H1 (cell line): Measurements from ENCODE around the gene EED. TPM values are rescaled to one million over a fixed set of nuclear protein-coding genes. Genes with fewer than 3 reads are reported as not detected.

Experiments
- CTCF ChIA-PET: fragments of 300-600 bp; sonication (Branson Sonifier 250); formaldehyde crosslinking; loops from one replicate; lab custom pipeline; 2021; ENCODE audit not compliant: partially characterized antibody; lab: Charles Lee
- POLR2A ChIA-PET: fragments of 300-600 bp; sonication (Branson Sonifier 250); formaldehyde crosslinking; loops from one replicate; lab custom pipeline; 2021; ENCODE audit warnings: inconsistent platforms; ENCODE audit not compliant: partially characterized antibody; lab: Charles Lee
- DNase-seq, 2 experiments: peaks; one replicate each; pipeline versions ENCODE4 v3.0.0 to v3.0.0-alpha.2; 2010 to 2022; ENCODE audit warnings: low spot score in 2 of 2, low read depth in 1 of 2, mixed read lengths in 1 of 2
- FAIRE-seq: peaks from 2 replicates; lab custom pipeline; 2011; peaks lifted over from hg19 to GRCh38; lab: Jason Lieb, UNC
- H2AFZ ChIP-seq: 2 replicates; pipeline ENCODE4 v1.8.1; 2012; ENCODE audit warnings: low read length, inconsistent platforms
- H2AK5ac ChIP-seq: 2 replicates; pipeline ENCODE4 v1.6.1; 2013; ENCODE audit warnings: low read depth, low read length
- H2BK120ac ChIP-seq: replicated peaks from 2 replicates; pipeline ENCODE3; 2013; ENCODE audit warnings: low read depth, low read length, inconsistent platforms
- H2BK12ac ChIP-seq: 2 replicates; pipeline ENCODE4 v1.6.1; 2013; ENCODE audit warnings: low read depth, low read length
- H2BK15ac ChIP-seq: 2 replicates; pipeline ENCODE4 v1.6.1; 2013; ENCODE audit warnings: low read length
- H2BK20ac ChIP-seq: 2 replicates; pipeline ENCODE4 v1.6.1; 2013; ENCODE audit warnings: low read length
- H2BK5ac ChIP-seq: 2 replicates; pipeline ENCODE4 v1.6.1; 2013; ENCODE audit warnings: low read depth, low read length
- H3K14ac ChIP-seq: 2 replicates; pipeline ENCODE4 v1.6.1; 2013; ENCODE audit warnings: inconsistent platforms; ENCODE audit not compliant: insufficient read length
- H3K18ac ChIP-seq: 2 replicates; pipeline ENCODE4 v1.6.1; 2013; ENCODE audit warnings: low read length; ENCODE audit errors: extremely low read depth
- H3K23ac ChIP-seq: 2 replicates; pipeline ENCODE4 v1.6.1; 2013; ENCODE audit warnings: inconsistent platforms; ENCODE audit not compliant: insufficient read length
- H3K23me2 ChIP-seq: 2 replicates; pipeline ENCODE4 v1.6.1; 2013; ENCODE audit warnings: low read depth, low read length
- H3K27ac ChIP-seq: 2 replicates; pipeline ENCODE4 v1.6.1; 2011; ENCODE audit warnings: low read depth, low read length, inconsistent platforms
- H3K27me3 ChIP-seq, 4 experiments: replicated peaks in 1 of 4; 1 replicate in 1 of 4; 2 replicates in 3 of 4; pipeline versions ENCODE4 v1.6.1 to v1.8.1; 2011 to 2013; ENCODE audit warnings: low read length in 3 of 4, mild to moderate bottlenecking in 3 of 4, inconsistent platforms in 2 of 4, mixed read lengths in 2 of 4, moderate library complexity in 1 of 4; ENCODE audit not compliant: control insufficient read depth in 3 of 4, insufficient read depth in 3 of 4; ENCODE audit errors: extremely low read depth in 1 of 4
- H3K36me3 ChIP-seq, 4 experiments: 2 replicates each; pipeline versions ENCODE4 v1.6.1 to v1.8.1; 2011 to 2013; ENCODE audit warnings: mild to moderate bottlenecking in 4 of 4, low read length in 3 of 4, moderate library complexity in 2 of 4, control low read depth in 1 of 4, inconsistent platforms in 1 of 4; ENCODE audit not compliant: insufficient read depth in 4 of 4, control insufficient read depth in 2 of 4
- H3K4ac ChIP-seq: replicated peaks from 2 replicates; pipeline ENCODE3; 2013; ENCODE audit warnings: low read length, low read depth, mixed read lengths, inconsistent platforms; ENCODE audit not compliant: insufficient read length
- H3K4me1 ChIP-seq, 4 experiments: replicated peaks in 1 of 4; 1 replicate in 1 of 4; 2 replicates in 3 of 4; pipeline versions ENCODE4 v1.6.1 to v1.8.1; 2011 to 2013; ENCODE audit warnings: low read length in 3 of 4, inconsistent platforms in 2 of 4, mixed read lengths in 1 of 4; ENCODE audit not compliant: insufficient read depth in 4 of 4, control insufficient read depth in 3 of 4
- H3K4me2 ChIP-seq, 2 experiments: 2 replicates each; pipeline versions ENCODE4 v1.6.1 to v1.8.1; 2011 to 2013; ENCODE audit warnings: low read depth in 2 of 2, low read length in 2 of 2, control low read depth in 1 of 2, inconsistent platforms in 1 of 2, mild to moderate bottlenecking in 1 of 2; ENCODE audit not compliant: insufficient read depth in 1 of 2
- H3K4me3 ChIP-seq, 4 experiments: fragments of 200-600, 300-600 bp in 1 of 4; sonication (generic), shearing (Covaris generic), sonication (Bioruptor Twin) in 1 of 4; 2 replicates each; pipeline versions ENCODE4 v1.5.1 to v1.8.1; 2011 to 2016; ENCODE audit warnings: low read length in 4 of 4, low read depth in 3 of 4, control low read depth in 2 of 4, inconsistent platforms in 2 of 4, mild to moderate bottlenecking in 2 of 4, mixed read lengths in 1 of 4, moderate library complexity in 1 of 4; ENCODE audit not compliant: insufficient read depth in 2 of 4; ENCODE audit errors: extremely low read depth in 1 of 4
- H3K56ac ChIP-seq: replicated peaks from 2 replicates; pipeline ENCODE3; 2013; ENCODE audit warnings: low read depth, mild to moderate bottlenecking, mixed read lengths, low read length, inconsistent platforms; ENCODE audit not compliant: insufficient read length
- H3K79me1 ChIP-seq: 2 replicates; pipeline ENCODE4 v1.6.1; 2013; ENCODE audit warnings: low read depth, low read length, control low read depth
- H3K79me2 ChIP-seq, 2 experiments: 2 replicates each; pipeline versions ENCODE4 v1.6.1 to v1.8.1; 2012 to 2013; ENCODE audit warnings: low read length in 2 of 2, mild to moderate bottlenecking in 2 of 2, inconsistent platforms in 1 of 2; ENCODE audit not compliant: insufficient read depth in 2 of 2, control insufficient read depth in 1 of 2
- H3K9ac ChIP-seq, 4 experiments: replicated peaks in 1 of 4; 1 replicate in 1 of 4; 2 replicates in 3 of 4; pipeline versions ENCODE4 v1.6.1 to v1.8.1; 2011 to 2013; ENCODE audit warnings: low read depth in 3 of 4, low read length in 3 of 4, control low read depth in 2 of 4, mild to moderate bottlenecking in 2 of 4, moderate library complexity in 2 of 4, inconsistent platforms in 1 of 4; ENCODE audit errors: extremely low read depth in 1 of 4
- H3K9me3 ChIP-seq, 2 experiments: 2 replicates each; pipeline versions ENCODE4 v1.6.1 to v1.8.1; 2012 to 2013; ENCODE audit warnings: mild to moderate bottlenecking in 2 of 2, moderate library complexity in 2 of 2, control low read depth in 1 of 2, inconsistent platforms in 1 of 2, low read depth in 1 of 2, low read length in 1 of 2, mixed read lengths in 1 of 2; ENCODE audit not compliant: insufficient read depth in 2 of 2
- H4K20me1 ChIP-seq, 2 experiments: replicated peaks in 1 of 2; 2 replicates each; pipeline versions ENCODE3 to v1.8.1; 2011 to 2013; ENCODE audit warnings: inconsistent platforms in 2 of 2, low read length in 2 of 2, mild to moderate bottlenecking in 1 of 2; ENCODE audit not compliant: insufficient read depth in 2 of 2, control insufficient read depth in 1 of 2
- H4K5ac ChIP-seq: 2 replicates; pipeline ENCODE4 v1.6.1; 2013; ENCODE audit warnings: low read length, low read depth, mixed read lengths, inconsistent platforms; ENCODE audit not compliant: insufficient read length
- H4K8ac ChIP-seq: 2 replicates; pipeline ENCODE4 v1.8.0; 2013; ENCODE audit warnings: mild to moderate bottlenecking, moderate library complexity, low read length, inconsistent platforms; ENCODE audit not compliant: insufficient read depth; ENCODE audit errors: extremely low read depth
- H4K91ac ChIP-seq: replicated peaks from 2 replicates; pipeline ENCODE3; 2013; ENCODE audit warnings: low read length, mixed read lengths, inconsistent platforms; ENCODE audit not compliant: insufficient read length
- CBX5 ChIP-seq: fragments of 300-800, 300-1000 bp; sonication (generic); IDR thresholded peaks from 2 replicates; pipeline ENCODE4 v1.7.1; 2016; ENCODE audit warnings: antibody characterized with exemption, low read length, low read depth
- CHD1 ChIP-seq: IDR thresholded peaks from 2 replicates; pipeline ENCODE4 v1.6.1; 2012; ENCODE audit warnings: low read depth, low read length, improper control_type of control experiment
- GTF2F1 ChIP-seq: IDR thresholded peaks from 2 replicates; pipeline ENCODE4 v1.6.1; 2012; ENCODE audit warnings: low read depth, low read length, improper control_type of control experiment, borderline replicate concordance
- JUN ChIP-seq: IDR thresholded peaks from 2 replicates; pipeline ENCODE4 v1.6.1; 2011; ENCODE audit warnings: low read depth, mild to moderate bottlenecking, improper control_type of control experiment, low read length
- KDM5A ChIP-seq: fragments of 200-600 bp; IDR thresholded peaks from 2 replicates; pipeline ENCODE4 v1.7.1; 2012; ENCODE audit warnings: mild to moderate bottlenecking, low read length, inconsistent platforms, mixed read lengths
- SIX5 ChIP-seq: IDR thresholded peaks from 2 replicates; pipeline ENCODE4 v1.6.1; 2011; ENCODE audit warnings: mild to moderate bottlenecking, low read depth, low read length
- TAF7 ChIP-seq: optimal IDR thresholded peaks from 2 replicates; pipeline ENCODE3; 2011; ENCODE audit warnings: low read depth, mild to moderate bottlenecking, inconsistent platforms, low read length, moderate library complexity, borderline replicate concordance
- polyA plus RNA-seq, 7 experiments: library from polyadenylated mRNA; depleted of rRNA in 3 of 7; stranded (reverse) in 5 of 7; unstranded in 2 of 7; fragments of >200 nt in 5 of 7; fragments of 200-250 nt in 2 of 7; gene quantifications; 1 replicate in 5 of 7; 2 replicates in 1 of 7; 4 replicates in 1 of 7; pipeline versions ENCODE4 v1.2.1 to v1.2.3, GENCODE V29; 2011 to 2013; ENCODE audit warnings: missing spikeins in 2 of 7, mixed read lengths in 2 of 7
- total RNA-seq: library from RNA; stranded (reverse); fragmentation: NEBNext Ultra II Directional; extraction: Animal tissue kit (Norgen Biotek cat#: 25700); gene quantifications from 2 replicates; pipeline ENCODE4 v1.2.1, GENCODE V29; 2021
- TF ChIP-seq, protein P1 (sequence below): IDR thresholded peaks from 2 replicates; pipeline ENCODE4 v1.6.1; 2012; ENCODE audit warnings: inconsistent platforms

The EED gene
- total and polyA plus RNA-seq, 2 of the 8 experiments (the other 6 are each of a cell fraction or from before 2014, with no cell fraction given): 12.6 to 26.9 TPM

DNA sequence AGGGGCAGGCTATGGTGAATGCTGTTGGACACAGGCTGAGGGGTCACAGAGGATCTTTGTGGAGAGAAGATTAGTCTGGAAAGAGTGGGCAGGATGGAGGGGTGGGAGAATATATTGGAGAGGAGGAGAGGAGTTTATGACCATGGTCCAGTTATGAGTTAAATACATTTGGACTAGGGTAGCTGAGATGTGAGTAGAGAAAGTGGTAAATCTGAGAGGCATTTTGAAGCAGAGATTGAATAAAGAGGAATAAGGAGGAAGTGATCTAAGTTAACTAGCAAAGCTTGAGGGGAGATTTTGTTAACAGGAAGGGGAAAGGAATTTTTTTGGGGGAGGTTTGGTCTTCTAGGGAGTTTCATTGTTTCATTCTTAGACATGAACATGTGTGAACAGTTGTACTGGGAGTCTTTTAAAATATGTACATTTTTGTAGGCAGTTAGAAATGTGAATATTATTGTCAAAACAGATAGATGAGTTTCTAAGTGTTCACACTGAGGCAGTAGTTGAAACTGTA is 43.1 kb upstream of the EED start:
- Histone ChIP-seq H3K79me2 (no peaks in the 10 kb centered on the region), H2BK5ac (no peak overlapping the region), H2AFZ (no peak overlapping the region), H2AK5ac (no peak overlapping the region), H3K23me2 (peaks cover 4% of the 10 kb centered on the region; the same call in 1 of the 2 replicates), H4K5ac (no peak overlapping the region), H3K23ac (no peak overlapping the region), H2BK12ac (no peak overlapping the region), H3K9ac (no peak overlapping the region), H2BK120ac (no peak overlapping the region), H3K14ac (no peak overlapping the region), H3K9me3 (no peaks in the 10 kb centered on the region), H3K36me3 (no peaks in the 10 kb centered on the region), H3K4me3 (no peak overlapping the region), H3K79me1 (no peaks in the 10 kb centered on the region), H3K27me3 (peaks cover 0 to 2% (median under 1%) of the 10 kb centered on the region in 4 experiments; a peak in 4 of 7 replicates), H3K18ac (no peak overlapping the region), H4K8ac (no peak overlapping the region), H4K91ac (no peak overlapping the region), H3K4me2 (no peak overlapping the region), H2BK15ac (no peak overlapping the region; the same call in 1 of the 2 replicates), H3K56ac (no peak overlapping the region), H4K20me1 (no peaks in the 10 kb centered on the region), H3K4me1 (peaks cover 0 to 3% (median 0%) of the 10 kb centered on the region in 4 experiments; a peak in 1 of 7 replicates), H3K27ac (no peak overlapping the region), H3K4ac (no peak overlapping the region), H2BK20ac (no peak overlapping the region)
- ChIA-PET POLR2A (interaction anchor here (1.7 kb wide), 1 partner anchor 14 kb away, joined by 3 read pairs; no protein-coding TSS in a partner anchor), CTCF (interaction anchor here (0.7 to 4.6 kb wide), 10 partner anchors 8 to 184 kb away, joined by 3 to 38 read pairs (median 3); no protein-coding TSS in a partner anchor)
- FAIRE-seq: no peak
- DNase-seq: no peak
- no peak for TF ChIP-seq CHD1
- no peak for TF ChIP-seq JUN
- no peak for TF ChIP-seq KDM5A
- TF ChIP-seq TAF7: no peak
- TF ChIP-seq, protein P1, sequence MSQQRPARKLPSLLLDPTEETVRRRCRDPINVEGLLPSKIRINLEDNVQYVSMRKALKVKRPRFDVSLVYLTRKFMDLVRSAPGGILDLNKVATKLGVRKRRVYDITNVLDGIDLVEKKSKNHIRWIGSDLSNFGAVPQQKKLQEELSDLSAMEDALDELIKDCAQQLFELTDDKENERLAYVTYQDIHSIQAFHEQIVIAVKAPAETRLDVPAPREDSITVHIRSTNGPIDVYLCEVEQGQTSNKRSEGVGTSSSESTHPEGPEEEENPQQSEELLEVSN: no peak
- no peak for TF ChIP-seq CBX5
- TF ChIP-seq SIX5: no peak
- no peak for TF ChIP-seq GTF2F1
